Inflammatory macrophage (primary cell): ENCODE data around the gene KRTAP1-4.
"Not testable (repeated sequence)": the region's sequence is repeated elsewhere in the genome, so short reads cannot be mapped to it uniquely, and the experiment has no call there.

Experiments used
- DNase-seq, 2 donors: peaks; one replicate each; pipeline ENCODE4 v3.0.0-alpha.2; 2020 to 2022

KRTAP1-4 gene

DNA sequence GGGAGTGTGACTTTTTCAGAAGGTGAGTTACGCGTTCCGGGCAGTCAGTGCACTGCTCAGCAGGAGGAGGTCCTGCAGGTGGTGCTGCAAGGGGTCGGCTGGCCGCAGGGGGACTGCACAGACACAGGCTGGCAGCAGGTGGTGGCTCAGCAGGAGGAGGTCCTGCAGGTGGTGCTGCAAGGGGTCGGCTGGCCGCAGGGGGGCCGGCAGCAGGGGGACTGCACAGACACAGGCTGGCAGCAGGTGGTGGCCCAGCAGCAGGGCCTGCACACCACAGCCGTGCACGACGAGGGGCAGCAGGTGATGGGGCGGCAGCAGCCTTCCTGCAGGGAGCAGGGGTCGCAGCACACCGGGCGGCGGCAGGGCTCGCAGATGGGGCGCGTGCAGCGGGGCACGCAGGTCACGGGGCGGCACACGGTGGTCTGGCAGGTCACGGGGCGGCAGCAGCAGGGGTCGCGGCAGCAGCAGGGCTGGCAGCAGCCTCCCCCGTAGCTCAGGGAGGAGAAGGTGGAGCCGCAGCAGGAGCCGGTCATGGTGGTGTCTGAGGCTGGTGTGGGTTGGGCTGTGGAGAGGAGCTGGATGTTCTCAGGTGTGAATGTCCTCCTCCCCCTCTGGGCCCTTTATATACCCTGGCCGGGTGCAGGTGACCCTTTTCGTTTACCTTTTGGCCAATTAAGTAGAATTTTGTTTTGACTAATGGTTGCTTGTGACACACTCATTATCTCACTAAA, 16.9 kb upstream of the KRTAP1-4 start, which contains the start of gene KRTAP2-1:
KRTAP2-1 (minus strand) TSS at position 582 of the 731 bp plus-strand sequence; CDS start at position 533, 49 bp downstream.
- DNase-seq: not testable (repeated sequence)

DNA sequence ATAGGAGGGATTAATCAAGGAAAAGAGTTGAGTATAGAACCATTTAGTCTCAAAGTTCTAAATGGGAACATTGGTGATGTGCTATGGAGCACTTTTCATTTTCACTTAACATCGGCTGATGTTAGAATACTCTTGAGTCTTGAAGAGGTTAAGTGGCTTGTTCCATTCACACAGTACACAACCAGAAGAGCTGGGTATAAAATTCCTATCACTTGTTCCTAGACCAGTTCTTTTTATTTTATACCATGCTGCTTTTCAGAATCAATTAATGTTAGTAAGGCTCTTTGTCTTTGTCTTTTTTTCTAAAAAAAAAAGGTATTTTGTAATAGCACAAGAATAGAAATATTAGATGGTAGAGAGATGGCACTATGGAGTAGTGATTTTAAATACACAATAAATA, 13.0 kb upstream of the KRTAP1-4 start:
- no peak for DNase-seq

DNA sequence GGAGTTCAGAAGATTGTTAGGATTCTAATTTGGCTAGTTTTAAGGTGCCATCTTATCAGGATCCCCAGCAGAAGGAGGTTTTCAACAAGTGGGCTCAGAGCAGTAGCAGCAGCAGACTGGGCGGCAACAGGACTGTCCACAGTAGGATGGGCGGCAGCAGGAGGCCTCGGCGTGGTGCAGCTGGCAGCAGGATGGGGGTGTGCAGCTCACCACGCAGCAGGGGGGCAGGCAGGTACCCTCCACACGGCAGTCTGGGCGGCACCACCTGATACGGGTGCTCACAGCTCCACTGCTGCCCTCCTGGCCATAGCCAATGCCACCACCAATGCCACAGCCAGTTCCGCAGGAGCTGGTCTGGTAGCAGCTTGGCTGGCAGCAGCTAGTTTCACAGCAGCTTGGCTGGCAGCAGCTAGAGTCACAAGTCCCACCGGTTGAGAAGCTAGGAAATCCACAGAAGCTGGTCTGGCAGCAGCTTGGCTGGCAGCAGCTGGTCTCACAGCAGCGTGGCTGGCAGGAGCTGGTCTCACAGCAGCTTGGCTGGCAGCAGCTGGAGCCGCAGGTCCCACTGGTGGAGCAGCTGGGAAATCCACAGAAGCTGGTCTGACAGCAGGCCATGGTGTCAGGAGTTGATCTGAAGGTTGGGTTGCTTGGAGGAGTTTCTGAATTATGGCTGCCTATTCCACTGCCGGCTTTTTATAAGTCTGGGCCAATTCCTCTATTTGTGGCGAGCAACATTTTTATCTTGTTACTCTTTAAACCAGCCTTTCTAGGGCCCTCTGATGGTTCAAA, 11.0 kb upstream of the KRTAP1-4 start, which contains the start of gene KRTAP1-1:
KRTAP1-1 (minus strand) TSS at position 668 of the 789 bp plus-strand sequence; CDS start at position 615, 53 bp downstream.
- not testable (repeated sequence) for DNase-seq

DNA sequence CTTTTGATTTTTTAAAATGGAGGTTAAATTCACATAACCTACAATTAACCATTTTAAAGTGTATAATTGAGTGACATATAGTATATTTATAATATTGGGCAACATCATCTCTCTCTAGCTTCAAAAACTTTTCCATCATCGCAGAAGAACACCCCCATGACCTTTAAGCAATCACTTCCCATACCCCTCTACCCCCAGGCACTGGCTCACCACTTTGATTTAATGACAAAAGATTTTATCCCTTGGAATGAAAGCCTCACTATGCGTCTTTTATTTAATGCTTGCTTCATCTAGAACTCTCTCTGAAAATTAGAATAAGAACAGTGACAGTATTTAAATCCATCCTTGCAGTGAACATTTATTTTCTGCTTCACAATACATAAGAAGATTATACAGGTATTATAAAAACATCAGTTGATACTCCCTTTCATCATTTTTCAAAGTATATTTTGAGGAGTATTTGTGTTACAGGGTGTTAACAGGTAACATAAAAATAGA, 7.9 kb upstream of the KRTAP1-4 start:
- no peak for DNase-seq

DNA sequence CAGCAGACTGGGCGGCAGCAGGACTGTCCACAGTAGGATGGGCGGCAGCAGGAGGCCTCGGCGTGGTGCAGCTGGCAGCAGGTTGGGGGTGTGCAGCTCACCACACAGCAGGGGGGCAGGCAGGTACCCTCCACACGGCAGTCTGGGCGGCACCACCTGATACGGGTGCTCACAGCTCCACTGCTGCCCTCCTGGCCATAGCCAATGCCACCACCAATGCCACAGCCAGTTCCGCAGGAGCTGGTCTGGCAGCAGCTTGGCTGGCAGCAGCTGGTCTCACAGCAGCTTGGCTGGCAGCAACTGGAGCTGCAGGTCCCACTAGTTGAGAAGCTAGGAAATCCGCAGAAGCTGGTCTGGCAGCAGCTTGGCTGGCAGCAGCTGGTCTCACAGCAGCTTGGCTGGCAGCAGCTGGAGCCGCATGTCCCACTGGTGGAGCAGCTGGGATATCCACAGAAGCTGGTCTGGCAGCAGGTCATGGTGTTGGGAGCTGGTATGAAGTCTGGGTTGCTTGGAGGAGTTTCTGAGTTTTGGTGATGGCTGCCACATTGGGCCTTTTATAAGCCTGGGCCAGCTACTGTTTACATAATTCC, 4.4 kb upstream of the KRTAP1-4 start, which contains the start of gene KRTAP1-3:
KRTAP1-3 (minus strand) TSS at position 529 of the 590 bp plus-strand sequence; CDS start at position 476, 53 bp downstream.
- DNase-seq: not testable (repeated sequence)

- DNase-seq: no peak
Observed at GRCh38 chr17:41026715-41027471, 3.1 kb downstream of the KRTAP1-4 start, which contains the start of gene KRTAP1-5. Gene KRTAP1-5 (minus strand): TSS chr17:41027208. CDS start chr17:41027155, 53 bp downstream.

GRCh38 chr17:41024697-41025096, 5.3 kb downstream of the KRTAP1-4 start:
- no peak for DNase-seq

GRCh38 chr17:41020336-41020735, 9.7 kb downstream of the KRTAP1-4 start:
- no peak for DNase-seq

DNA sequence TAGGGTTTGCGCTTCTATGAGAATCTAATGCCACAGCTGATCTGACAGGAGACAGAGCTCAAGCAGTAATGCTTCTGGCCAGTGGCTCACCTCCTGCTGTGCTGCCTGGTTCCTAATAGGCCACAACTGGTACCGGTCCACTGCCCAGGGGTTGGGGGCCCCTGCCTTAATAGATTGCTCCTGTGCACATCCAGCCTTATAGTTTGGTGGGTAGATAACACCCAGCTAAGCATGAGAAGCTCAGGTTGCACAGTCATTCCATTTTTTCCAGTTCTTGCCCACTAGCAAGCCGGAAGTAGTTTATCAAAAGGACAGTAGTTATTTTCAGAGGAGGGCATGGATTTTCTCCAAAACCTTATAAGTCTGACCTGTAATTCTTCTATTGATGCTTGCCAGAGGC, 10.6 kb downstream of the KRTAP1-4 start:
- DNase-seq: no peak

DNA sequence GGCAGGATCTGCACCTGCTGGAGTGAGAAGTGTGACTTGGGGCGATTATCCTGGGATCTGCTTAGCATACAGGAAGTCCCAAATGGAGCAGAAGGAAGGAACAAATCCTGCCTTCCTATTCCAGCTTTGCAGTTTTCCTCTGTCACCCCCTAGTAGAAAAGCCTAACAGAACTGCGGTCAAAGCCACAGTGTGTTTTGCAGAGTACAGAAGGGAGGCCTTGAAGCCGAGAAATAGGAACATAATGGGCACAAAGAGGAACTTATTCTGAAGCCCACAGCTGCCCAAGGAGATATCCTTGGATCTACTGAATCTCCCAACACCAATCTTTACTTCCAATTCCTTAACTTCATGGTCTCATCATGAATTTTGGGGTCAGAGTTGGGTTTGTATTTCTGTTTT, 11.5 kb downstream of the KRTAP1-4 start:
- DNase-seq: peak in 1 of 2 donors; percentile 4

- no peak for DNase-seq
Observed at GRCh38 chr17:41016578-41017215, 13.3 kb downstream of the KRTAP1-4 start.

DNA sequence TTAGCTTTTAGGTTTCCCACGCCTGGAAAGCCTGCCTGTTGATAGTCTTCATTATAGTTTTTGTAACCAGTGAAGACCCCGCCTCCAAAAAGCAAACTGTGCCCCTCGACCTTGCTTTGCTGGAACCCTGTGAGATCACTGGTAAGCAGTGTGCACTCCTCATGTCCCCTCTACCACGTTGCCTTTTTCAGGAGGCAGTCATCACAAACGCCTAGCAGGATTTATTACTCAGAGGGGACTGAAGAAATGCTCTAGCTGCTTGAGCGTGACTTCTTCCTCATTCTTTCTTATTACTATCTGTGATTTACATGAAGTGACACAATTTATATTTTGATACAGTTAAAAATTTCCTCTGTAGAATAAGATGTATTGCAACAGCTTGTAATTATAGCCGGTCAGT, 14.5 kb downstream of the KRTAP1-4 start:
- no peak for DNase-seq

DNA sequence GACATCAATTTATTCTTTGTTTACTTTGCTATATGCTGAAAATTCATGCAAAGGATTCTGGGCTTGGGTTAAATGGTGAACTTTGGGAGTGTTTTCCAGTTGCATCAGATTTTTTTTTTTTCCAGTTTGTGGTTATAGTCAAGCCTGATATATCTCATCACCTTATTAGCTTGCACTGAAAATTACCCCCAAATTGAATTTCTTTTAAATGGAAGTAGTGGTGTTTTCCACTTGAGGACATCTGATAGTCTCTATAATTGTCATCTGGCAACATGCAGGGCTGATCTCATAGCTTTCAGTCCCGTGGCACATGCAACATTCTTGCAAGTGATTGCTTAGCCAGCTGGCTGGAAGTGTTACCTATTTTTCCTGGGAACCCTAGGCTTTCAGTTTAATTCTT, 16.4 kb downstream of the KRTAP1-4 start:
- DNase-seq: no peak

DNA sequence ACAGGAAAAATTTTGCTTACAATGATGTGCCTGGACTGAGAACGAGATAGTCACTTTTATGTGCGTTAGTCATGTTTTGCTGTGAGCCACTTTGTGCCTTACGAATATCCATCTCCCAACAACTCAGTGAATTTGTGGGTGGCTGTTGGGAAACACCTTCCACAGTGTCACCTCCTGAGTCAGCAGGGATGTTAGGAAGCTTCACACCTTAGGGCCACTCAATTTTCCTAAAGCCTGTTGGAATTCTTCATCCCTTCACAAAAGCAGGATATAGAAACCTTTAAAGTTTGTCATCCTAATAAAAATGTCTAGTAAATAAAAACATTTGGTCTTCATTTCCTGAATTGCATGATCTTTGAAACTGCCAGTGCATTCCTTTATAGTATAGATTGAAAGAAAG, 16.8 kb downstream of the KRTAP1-4 start:
- no peak for DNase-seq

GRCh38 chr17:41012326-41013120, 17.5 kb downstream of the KRTAP1-4 start:
- no peak for DNase-seq

DNA sequence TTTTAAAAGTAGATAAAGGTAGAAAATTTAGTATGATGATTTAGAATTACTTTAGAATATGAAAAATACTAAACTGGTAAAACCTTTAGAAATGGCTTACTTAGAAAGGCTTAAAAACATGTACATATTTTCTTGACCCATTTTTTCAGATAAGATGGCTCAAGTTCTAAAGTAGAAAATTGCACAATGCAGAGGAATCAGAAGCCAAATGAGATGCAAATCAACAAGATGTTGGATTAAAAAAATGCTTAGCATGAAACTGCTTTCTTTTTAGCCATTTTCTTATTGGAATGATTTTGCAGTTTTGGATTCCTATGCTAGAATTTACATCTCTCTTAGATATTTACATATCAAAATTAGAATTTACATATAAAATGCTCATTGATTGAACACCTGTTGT, 19.6 kb downstream of the KRTAP1-4 start:
- no peak for DNase-seq

DNA sequence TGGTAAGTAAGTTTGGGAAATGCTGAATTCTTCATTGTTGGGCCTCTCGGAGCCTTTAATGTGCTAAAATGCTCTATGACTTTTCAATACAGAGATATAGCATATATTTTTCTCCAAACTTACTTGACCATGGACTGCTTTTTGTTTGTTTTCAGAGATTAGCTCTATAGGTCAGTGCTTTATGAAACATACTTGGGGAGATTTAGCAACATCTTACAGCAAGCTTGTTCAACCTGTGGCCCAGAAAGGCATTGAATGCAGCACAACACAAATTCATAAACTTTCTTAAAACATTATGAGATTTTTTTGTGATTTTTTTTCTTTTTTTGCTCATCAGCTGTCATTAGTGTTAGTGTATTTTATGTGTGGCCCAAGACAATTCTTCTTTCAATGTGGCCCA, 20.1 kb downstream of the KRTAP1-4 start:
- no peak for DNase-seq

GRCh38 chr17:41009301-41009760, 20.7 kb downstream of the KRTAP1-4 start:
- DNase-seq: no peak

GRCh38 chr17:41008811-41009210, 21.2 kb downstream of the KRTAP1-4 start, which contains the start of gene KRTAP3-1:
Gene KRTAP3-1 (minus strand): TSS chr17:41009128. CDS start chr17:41009074, 54 bp downstream.
- no peak for DNase-seq

DNA sequence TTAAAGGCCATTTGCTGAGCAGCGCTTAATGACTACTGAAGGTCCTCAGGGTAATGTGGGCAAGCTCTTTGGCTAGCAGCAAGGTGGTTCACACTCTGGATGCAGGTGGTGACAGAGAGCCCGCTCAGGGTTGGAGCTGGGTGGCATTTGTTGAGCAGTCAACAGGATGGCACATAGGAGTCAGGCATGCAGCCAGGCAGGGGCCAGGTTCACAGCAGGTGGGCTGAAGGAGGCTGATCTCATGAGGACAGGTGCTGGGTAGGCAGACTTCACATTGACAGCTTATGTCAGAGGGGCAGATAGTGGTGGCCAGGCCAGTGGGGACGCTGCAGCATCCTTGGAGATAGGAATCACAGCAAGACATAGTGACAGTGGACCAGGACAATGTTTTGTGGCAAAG, 25.6 kb downstream of the KRTAP1-4 start:
- no peak for DNase-seq
